Measurements from ENCODE around the gene ARHGAP42.

- TF ChIP-seq CTCF (IDR thresholded peaks at IDR 0.05) (no peak), POLR2A (IDR thresholded peaks at IDR 0.05) (no peak)
These were observed 170.3 kb downstream of the ARHGAP42 start for GRCh38 chr11:100857236-100858005.
